Left kidney (tissue), 2 donors: ENCODE results near the gene FBXW9. TPM values are rescaled to one million over a fixed set of nuclear protein-coding genes. Genes with fewer than 3 reads are reported as not detected.
A peak's percentile ranks its signal among the peaks of the same experiment; 100 is the strongest.
"Not testable (repeated sequence)": the region's sequence is repeated elsewhere in the genome, so short reads cannot be mapped to it uniquely, and the experiment has no call there.

ENCODE experiments used
- DNase-seq: peaks from one replicate; pipeline ENCODE4 v3.0.0-alpha.2; 2013
- polyA plus RNA-seq: library from polyadenylated mRNA; unstranded; fragments of 120-200 nt; gene quantifications from one replicate; pipeline ENCODE4 v1.2.1, GENCODE V29; 2013; ENCODE audit not compliant: insufficient read length

The FBXW9 gene
- polyA plus RNA-seq, 1 donor = 10.4 TPM

GRCh38 chr19:12656899-12657571 lies 39.4 kb downstream of the FBXW9 start:
- DNase-seq = no peak

- DNase-seq = no peak
Observed at GRCh38 chr19:12655546-12655945, 40.9 kb downstream of the FBXW9 start.

- no peak for DNase-seq
Observed at GRCh38 chr19:12652219-12652618, 44.2 kb downstream of the FBXW9 start.

- no peak for DNase-seq
Observed at GRCh38 chr19:12649941-12650340, 46.5 kb downstream of the FBXW9 start.

GRCh38 chr19:12648088-12648487 lies 48.3 kb downstream of the FBXW9 start:
- no peak for DNase-seq

GRCh38 chr19:12647490-12648071 lies 48.9 kb downstream of the FBXW9 start:
- peak; percentile 60 for DNase-seq

GRCh38 chr19:12647047-12647446 lies 49.4 kb downstream of the FBXW9 start:
- DNase-seq = no peak

GRCh38 chr19:12646551-12646950 lies 49.9 kb downstream of the FBXW9 start:
- DNase-seq = no peak

GRCh38 chr19:12643716-12644115 lies 52.7 kb downstream of the FBXW9 start:
- not testable (repeated sequence) for DNase-seq

- DNase-seq = no peak
Observed at GRCh38 chr19:12642506-12642905, 53.9 kb downstream of the FBXW9 start.

GRCh38 chr19:12641456-12641855 lies 55.0 kb downstream of the FBXW9 start:
- DNase-seq = no peak

GRCh38 chr19:12639901-12640613 lies 56.4 kb downstream of the FBXW9 start:
- DNase-seq = peak; percentile 68

Other genes starting within 250 kb of the FBXW9 start
- 11.0 TPM for gene ZNF709, start 211.8 kb downstream of the FBXW9 start, polyA plus RNA-seq
- 13.9 TPM for gene ZNF564, start 145.1 kb downstream of the FBXW9 start, polyA plus RNA-seq
- 5.7 TPM for gene ZNF490, start 85.8 kb downstream of the FBXW9 start, polyA plus RNA-seq
- 28.1 TPM for gene ZNF791, start 85.7 kb downstream of the FBXW9 start, polyA plus RNA-seq
- gene MAN2B1, start 29.9 kb downstream of the FBXW9 start, polyA plus RNA-seq = 35.1 TPM
- 18.2 TPM for gene WDR83, start 29.8 kb downstream of the FBXW9 start, polyA plus RNA-seq
- gene DHPS, start 14.8 kb downstream of the FBXW9 start, polyA plus RNA-seq = 87.9 TPM
- 1.00 TPM for gene GNG14, start 8.6 kb downstream of the FBXW9 start, polyA plus RNA-seq
- 78.7 TPM for gene TNPO2, start 27.3 kb upstream of the FBXW9 start, polyA plus RNA-seq
- gene TRIR, start 38.1 kb upstream of the FBXW9 start, polyA plus RNA-seq = 139 TPM
- gene GET3, start 40.9 kb upstream of the FBXW9 start, polyA plus RNA-seq = 74.0 TPM
- gene BEST2, start 55.2 kb upstream of the FBXW9 start, polyA plus RNA-seq = 0.23 TPM
- 78.3 TPM for gene HOOK2, start 78.9 kb upstream of the FBXW9 start, polyA plus RNA-seq
- gene JUNB, start 94.9 kb upstream of the FBXW9 start, polyA plus RNA-seq = 22.7 TPM
- 274 TPM for gene PRDX2, start 105.2 kb upstream of the FBXW9 start, polyA plus RNA-seq
- gene THSD8, start 105.4 kb upstream of the FBXW9 start, polyA plus RNA-seq = 5.4 TPM
- gene RNASEH2A, start 110.0 kb upstream of the FBXW9 start, polyA plus RNA-seq = 35.1 TPM
- gene RTBDN, start 137.9 kb upstream of the FBXW9 start, polyA plus RNA-seq = 0.07 TPM
- 1.0 TPM for gene MAST1, start 141.9 kb upstream of the FBXW9 start, polyA plus RNA-seq
- 9.5 TPM for gene DNASE2, start 184.8 kb upstream of the FBXW9 start, polyA plus RNA-seq
- gene KLF1, start 190.6 kb upstream of the FBXW9 start, polyA plus RNA-seq = 0.17 TPM
- 31.1 TPM for gene GCDH, start 194.5 kb upstream of the FBXW9 start, polyA plus RNA-seq
- 3.4 TPM for gene SYCE2, start 222.7 kb upstream of the FBXW9 start, polyA plus RNA-seq
- gene FARSA, start 237.1 kb upstream of the FBXW9 start, polyA plus RNA-seq = 41.5 TPM
- 783 TPM for gene CALR, start 242.0 kb upstream of the FBXW9 start, polyA plus RNA-seq
- 71.9 TPM for gene RAD23A, start 249.2 kb upstream of the FBXW9 start, polyA plus RNA-seq